RKO (cell line): ENCODE data around the gene SUMF2.
"Not testable (repeated sequence)": the region's sequence is repeated elsewhere in the genome, so short reads cannot be mapped to it uniquely, and the experiment has no call there.

Experiments
- DNase-seq: peaks from one replicate; pipeline ENCODE4 v3.0.0-alpha.2; 2016; ENCODE audit warnings: low spot score

Gene SUMF2

DNA sequence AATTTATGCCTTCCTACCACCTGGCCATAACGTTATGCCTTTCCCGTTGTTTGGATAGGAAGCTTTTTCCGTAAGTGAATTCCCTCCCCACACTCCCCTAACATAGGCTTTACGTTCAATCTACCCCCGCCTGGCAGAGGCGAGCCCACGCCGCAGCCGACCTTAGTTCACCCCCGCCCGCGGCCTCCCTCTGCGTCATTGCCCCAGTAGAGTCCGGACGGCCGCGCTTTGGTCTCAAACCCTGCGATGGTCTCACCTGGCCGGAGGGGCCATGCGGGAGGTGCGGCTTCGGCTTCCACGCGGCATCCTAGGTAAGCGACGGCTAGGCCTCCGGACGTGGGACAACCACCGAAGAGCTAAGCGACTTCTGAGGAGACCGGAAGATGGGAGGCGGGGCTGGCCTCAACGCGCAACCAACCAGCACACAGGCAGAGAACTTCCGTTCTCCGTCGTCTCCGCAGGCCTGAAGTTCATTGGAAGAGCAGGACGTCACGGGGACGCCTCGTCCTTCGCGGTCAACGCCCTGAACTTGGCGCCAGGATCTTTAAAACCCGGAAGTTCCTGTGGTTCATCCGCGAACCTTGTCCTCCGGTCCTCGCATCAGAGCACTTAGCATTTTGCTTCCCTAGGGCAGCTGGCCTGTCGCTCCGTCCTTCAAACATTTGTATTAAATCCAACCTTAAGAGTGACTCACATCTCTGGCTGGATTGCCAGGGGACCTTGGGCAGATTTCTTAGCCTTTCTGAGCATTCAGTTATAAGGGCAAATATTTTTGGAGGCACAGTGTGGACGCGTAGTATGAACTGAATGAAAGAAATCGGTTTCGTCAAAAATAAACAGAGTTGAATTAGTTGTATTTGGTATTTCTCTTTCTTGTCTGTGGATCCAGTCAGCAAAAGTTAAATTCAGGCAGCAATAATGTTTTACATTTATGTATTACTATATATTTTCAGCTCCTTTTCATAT lies 42.3 kb downstream of the SUMF2 start, which contains the start of gene CHCHD2:
Gene CHCHD2, minus strand, starts transcription at position 369 of the 966 bp plus-strand sequence. Its CDS starts 63 bp downstream, at position 306.
- DNase-seq = peak; percentile 100

- no peak for DNase-seq
Measured at GRCh38 chr7:56107954-56108258, 43.8 kb downstream of the SUMF2 start.

- no peak for DNase-seq
Measured at GRCh38 chr7:56110611-56111010, 46.5 kb downstream of the SUMF2 start.

DNA sequence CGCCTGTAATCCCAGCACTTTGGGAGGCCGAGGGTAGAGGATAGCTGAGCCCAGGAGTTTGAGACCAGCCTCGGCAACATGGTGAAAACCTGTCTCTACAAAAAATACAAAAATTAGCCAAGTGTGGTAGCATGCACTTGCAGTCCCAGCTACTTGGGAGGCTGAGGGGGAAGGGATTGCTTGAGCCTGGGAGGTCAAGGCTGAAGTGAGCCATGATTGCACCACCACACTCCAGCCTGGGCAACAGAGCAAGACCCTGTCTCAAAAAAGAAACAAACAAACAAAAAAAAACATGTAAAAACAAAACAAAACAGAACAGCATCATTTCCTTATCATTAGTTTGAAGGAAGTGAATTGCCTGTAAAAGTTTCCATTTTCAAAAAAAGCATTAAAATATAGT lies 48.2 kb downstream of the SUMF2 start:
- not testable (repeated sequence) for DNase-seq

DNA sequence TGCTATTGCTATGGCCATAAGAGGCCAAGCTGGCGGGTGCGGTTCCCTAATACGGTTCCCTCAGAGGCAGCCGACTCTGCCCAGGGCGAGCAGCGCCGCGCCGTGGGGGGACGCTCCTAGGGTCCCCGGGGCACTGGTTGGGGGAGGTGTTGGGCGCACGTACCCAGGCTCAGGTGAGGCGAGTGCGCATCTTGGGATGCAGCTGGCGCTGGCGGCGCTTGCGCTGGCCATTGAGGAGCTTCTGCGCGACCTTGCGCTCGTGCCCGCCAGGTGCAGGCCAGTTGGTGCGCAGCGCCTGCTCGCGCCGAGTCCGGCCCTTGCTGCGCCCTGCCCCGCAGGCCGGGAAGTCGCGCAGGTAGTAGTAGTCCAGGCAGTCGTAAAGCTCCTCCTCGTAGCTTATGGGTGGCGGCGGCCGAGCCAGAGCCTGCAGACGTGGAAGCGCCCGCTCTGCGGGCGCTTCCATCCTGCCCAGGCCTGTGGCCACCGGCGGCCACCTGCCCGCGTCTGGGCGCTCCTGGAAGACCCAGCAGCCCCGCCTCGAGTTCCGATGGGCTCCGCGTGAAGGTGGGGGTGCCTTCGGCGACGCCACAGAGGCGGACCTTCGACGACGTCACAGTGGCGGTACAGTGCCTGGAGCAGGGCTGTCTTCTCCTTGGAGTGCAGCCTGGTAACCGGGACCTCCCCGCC lies 51.9 kb downstream of the SUMF2 start, which contains the start of gene NUPR2:
Gene NUPR2, minus strand, starts transcription at position 566 of the 687 bp plus-strand sequence. Its CDS starts 103 bp downstream, at position 463.
- DNase-seq = no peak

DNA sequence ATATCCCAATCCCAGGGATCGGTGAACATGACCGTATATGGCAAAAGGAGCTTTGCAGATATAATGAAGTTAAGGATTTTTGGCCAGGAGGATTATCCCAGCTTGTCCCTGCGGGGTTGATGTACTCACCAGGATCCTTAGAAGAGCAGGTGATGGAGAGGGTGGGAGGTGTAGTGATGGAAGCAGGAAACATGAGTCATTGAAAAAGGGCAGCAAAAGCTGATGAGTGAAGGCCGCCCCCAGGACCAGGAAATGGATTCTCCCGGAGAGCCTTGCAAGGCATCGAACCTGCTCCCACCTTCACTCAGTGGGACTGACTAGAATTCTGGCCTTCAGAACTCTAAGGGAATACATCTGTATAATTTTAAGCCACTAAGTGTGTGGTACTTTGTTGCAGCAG lies 57.4 kb downstream of the SUMF2 start:
- DNase-seq = no peak

GRCh38 chr7:56124981-56125380 lies 60.9 kb downstream of the SUMF2 start:
- DNase-seq = no peak

- DNase-seq = no peak
Measured at GRCh38 chr7:56125831-56126230, 61.7 kb downstream of the SUMF2 start.

DNA sequence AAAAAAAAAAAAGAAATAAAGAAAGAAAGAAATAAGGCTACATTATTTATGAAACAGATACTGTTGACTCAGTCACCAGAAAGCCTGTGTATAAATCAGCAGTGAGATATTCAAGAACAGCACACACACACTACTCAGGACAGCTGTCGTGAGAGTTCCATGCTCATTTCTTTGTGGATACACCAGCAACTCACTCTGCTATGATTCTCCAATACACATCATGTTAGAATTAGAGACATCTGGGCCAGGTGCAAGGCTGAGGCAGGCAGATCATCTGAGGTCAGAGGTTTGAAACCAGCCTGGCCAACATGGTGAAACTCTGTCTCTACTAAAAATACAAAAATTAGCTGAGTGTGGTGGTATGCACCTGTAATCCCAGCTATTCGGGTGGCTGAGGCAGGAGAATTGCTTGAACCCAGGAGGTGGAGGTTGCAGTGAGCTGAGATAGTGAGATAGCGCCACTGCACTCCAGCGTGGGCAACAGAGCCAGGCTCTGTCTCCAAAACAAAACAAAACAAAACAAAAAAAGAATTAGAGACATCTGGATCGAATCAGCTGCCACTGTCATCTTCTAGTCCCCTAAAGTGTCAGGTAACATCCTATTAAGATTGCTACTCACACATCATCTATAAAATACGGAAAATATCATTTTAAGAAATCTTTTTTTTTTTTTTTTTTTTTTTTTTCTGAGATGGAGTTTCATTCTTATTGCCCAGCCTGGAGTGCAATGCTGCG lies 63.3 kb downstream of the SUMF2 start:
- no peak for DNase-seq
